A549 treated with AZD2906 at 1 μM for 4 hours (cell line): Measurements from ENCODE around the gene ANKS4B. TPM values are rescaled to one million over a fixed set of nuclear protein-coding genes. Genes with fewer than 3 reads are reported as not detected.

ENCODE experiments used
- total RNA-seq: library from RNA; stranded (reverse); fragments of 200-300 nt; extraction: Qiagen RNA extraction; gene quantifications from 5 replicates; pipeline ENCODE4 v1.2.3, GENCODE V29; 2022

Gene ANKS4B, protein sequence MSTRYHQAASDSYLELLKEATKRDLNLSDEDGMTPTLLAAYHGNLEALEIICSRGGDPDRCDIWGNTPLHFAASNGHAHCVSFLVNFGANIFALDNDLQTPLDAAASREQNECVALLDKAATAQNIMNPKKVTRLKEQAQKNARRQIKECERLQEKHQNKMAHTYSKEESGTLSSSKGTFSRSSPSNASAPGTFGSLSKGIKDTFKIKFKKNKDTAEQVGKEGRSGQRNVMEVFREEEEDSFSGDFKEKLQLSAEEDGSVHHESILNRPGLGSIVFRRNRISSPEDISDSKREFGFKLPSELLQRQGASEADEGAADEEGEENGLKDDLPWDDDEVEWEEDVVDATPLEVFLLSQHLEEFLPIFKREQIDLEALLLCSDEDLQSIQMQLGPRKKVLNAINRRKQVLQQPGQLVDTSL
- total RNA-seq, result 0.02 to 0.07 TPM (median 0.02 TPM) in 5 replicates

DNA sequence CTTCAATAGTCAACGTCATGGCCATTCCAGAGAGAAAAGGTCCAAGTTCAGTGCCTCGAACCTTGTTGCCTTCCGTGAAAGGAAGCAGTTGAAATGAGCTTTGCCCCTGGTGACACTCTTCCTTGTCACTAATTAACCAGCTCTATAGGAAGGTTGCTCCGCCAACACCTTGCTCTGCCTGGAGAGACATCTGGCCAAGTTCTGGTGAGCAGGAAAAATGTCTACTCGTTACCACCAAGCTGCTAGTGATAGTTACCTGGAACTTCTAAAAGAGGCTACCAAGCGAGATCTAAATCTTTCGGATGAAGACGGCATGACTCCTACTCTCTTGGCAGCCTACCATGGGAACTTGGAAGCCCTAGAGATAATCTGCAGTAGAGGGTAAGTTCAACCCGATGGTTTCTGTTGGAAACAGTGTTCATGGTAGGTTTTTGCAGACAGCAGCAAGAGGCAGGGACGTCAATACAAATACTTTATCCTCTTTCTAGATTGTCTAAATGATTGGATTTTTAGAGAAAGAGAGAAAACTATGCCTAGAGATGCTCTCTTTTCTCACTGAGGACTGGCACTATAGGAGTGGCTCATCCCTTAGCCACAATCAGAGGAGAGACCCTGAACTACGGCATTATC lies at the start of gene ANKS4B:
Gene ANKS4B, plus strand, starts transcription at position 179 of the 630 bp plus-strand sequence. Its CDS starts 39 bp downstream, at position 218.

DNA sequence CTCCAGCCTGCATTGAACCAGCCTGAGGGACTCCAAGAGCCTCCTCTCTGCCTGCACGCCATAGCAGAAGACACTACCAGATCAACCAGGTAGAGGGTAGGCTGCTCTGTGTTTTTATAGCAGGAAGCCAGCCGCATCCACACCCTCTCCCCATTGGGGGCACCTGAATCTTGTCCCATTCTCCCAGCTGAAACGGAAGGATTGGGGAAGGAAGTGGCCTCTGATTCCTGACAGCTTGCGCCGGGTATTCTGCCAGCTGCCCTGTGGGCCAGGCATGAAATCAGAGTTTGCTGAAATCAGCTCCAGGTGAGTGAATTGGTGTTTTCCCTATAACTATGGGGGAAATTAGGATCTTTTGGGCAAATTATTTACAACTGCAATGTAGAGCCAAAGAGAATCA lies 22.0 kb upstream of the ANKS4B start, which contains the start of gene ZP2:
Gene ZP2, minus strand, starts transcription at position 89 of the 400 bp plus-strand sequence. Its CDS starts 27 bp downstream, at position 62.

DNA sequence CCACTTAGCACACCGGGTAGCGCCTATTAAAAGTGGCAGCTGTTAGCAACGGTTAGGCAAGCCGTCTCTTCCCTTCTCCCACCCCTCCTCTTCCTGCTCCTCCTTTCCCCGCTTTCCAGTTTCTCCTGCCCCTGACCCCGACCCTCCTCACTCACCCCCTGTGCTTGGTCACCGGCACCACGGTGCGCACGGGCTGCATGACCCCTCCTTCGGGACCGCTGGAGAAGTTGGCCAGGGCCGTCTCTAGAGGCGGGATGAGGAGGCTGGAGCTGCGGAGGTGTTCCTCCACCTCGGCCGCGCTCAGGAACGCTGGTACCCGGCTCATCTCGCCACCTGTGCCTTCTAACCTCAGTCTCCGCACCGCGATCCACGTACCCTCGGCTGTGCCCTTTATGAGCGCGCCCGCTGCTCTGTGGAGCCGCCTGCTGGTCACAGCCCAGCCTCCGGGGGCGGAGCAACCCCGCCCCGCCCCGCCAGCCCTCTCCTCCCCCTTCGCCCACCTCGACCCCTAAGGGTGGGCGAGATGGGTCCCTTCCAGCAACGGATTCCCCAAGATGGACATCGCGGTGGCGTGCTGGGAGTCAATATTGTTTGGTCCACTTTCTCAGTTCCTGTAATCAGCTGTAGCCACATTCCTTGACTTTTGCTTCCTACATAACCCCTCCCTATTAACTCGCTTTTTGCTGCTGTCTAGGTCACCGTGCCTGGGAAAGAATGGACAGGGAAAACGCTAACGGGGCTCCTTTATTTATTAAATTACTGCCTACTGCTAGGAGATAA lies 44.6 kb downstream of the ANKS4B start, which contains the start of gene CRYM:
Gene CRYM, minus strand, starts transcription at position 364 of the 780 bp plus-strand sequence. Its CDS starts 39 bp downstream, at position 325.

Other genes starting within 250 kb of the ANKS4B start
- 0.13 to 0.15 TPM (median 0.14 TPM) in 5 replicates for gene DNAH3, start 82.9 kb upstream of the ANKS4B start, total RNA-seq
- gene LDAF1, start 75.0 kb upstream of the ANKS4B start, total RNA-seq, result 16.1 to 27.0 TPM (median 17.1 TPM) in 5 replicates
- not detected in 5 replicates for gene ZP2, start 22.1 kb upstream of the ANKS4B start, total RNA-seq
- 1.6 to 2.4 TPM (median 1.8 TPM) in 5 replicates for gene CRYM, start 44.6 kb downstream of the ANKS4B start, total RNA-seq